ENCODE data around the gene PLEKHN1. TPM values are rescaled to one million over a fixed set of nuclear protein-coding genes. Genes with fewer than 3 reads are reported as not detected.
A peak's percentile ranks its signal among the peaks of the same experiment; 100 is the strongest.
"Not testable (repeated sequence)": the region's sequence is repeated elsewhere in the genome, so short reads cannot be mapped to it uniquely, and the experiment has no call there.

Gene PLEKHN1
- polyA plus RNA-seq, 6 donors from 2014 or later: not detected

GRCh38 chr1:994546-994945, 28.3 kb downstream of the PLEKHN1 start:
- H3K36me3 Mint-ChIP-seq: peaks cover 6 to 13% of the 10 kb centered on the region in 2 donors
- peaks cover 29 to 73% (median 51%) of the 10 kb centered on the region in 3 donors for H3K27me3 Mint-ChIP-seq
- H3K27ac Mint-ChIP-seq; H3K9me3 Mint-ChIP-seq; DNase-seq; ATAC-seq (ENCODE audit: low read depth in 2 of 2): not testable (repeated sequence)
- peak overlapping the region in 1 of 8 donors; percentile 20 for H3K4me3 Mint-ChIP-seq
- peaks cover 6 to 16% (median 11%) of the 10 kb centered on the region in 3 donors for H3K4me1 Mint-ChIP-seq

- DNase-seq (no peak), ATAC-seq (ENCODE audit: low read depth in 2 of 2) (no peak)
- Mint-ChIP-seq H3K36me3 (peaks cover 6 to 13% of the 10 kb centered on the region in 2 donors), H3K27me3 (peaks cover 29 to 66% (median 54%) of the 10 kb centered on the region in 3 donors), H3K27ac (peak overlapping the region in 1 of 6 donors; percentile 61), H3K4me1 (peaks cover 12 to 20% (median 13%) of the 10 kb centered on the region in 3 donors), H3K4me3 (peak overlapping the region in 2 of 8 donors; percentile 15 to 57), H3K9me3 (peaks cover 0 to 7% (median 3%) of the 10 kb centered on the region in 7 donors)
Observed at GRCh38 chr1:995665-996633, 29.7 kb downstream of the PLEKHN1 start.

GRCh38 chr1:996851-997712, 30.8 kb downstream of the PLEKHN1 start:
- ATAC-seq (ENCODE audit: low read depth in 2 of 2): no peak
- Mint-ChIP-seq H3K27ac (peak overlapping the region in 3 of 6 donors; percentile 59 to 88 (median 71)), H3K9me3 (peaks cover 0 to 6% (median 0%) of the 10 kb centered on the region in 7 donors), H3K36me3 (peaks cover 6 to 7% of the 10 kb centered on the region in 2 donors), H3K27me3 (peaks cover 26 to 57% (median 46%) of the 10 kb centered on the region in 3 donors), H3K4me1 (peaks cover 15 to 19% (median 17%) of the 10 kb centered on the region in 3 donors), H3K4me3 (peak overlapping the region in 5 of 8 donors; percentile 26 to 77 (median 51))
- no peak for DNase-seq

- peak overlapping the region in 2 of 6 donors; percentile 59 to 71 for H3K27ac Mint-ChIP-seq
- peaks cover 1 to 3% of the 10 kb centered on the region in 2 donors for H3K36me3 Mint-ChIP-seq
- peaks cover 0 to 2% (median 0%) of the 10 kb centered on the region in 7 donors for H3K9me3 Mint-ChIP-seq
- DNase-seq (no peak), ATAC-seq (ENCODE audit: low read depth in 2 of 2) (no peak)
- H3K4me3 Mint-ChIP-seq: peak overlapping the region in 2 of 8 donors; percentile 25 to 48
- H3K27me3 Mint-ChIP-seq: peaks cover 23 to 51% (median 40%) of the 10 kb centered on the region in 3 donors
- H3K4me1 Mint-ChIP-seq: peaks cover 15 to 20% (median 19%) of the 10 kb centered on the region in 3 donors
Observed at GRCh38 chr1:997713-997992, 31.4 kb downstream of the PLEKHN1 start.

- no peak for DNase-seq
- H3K27me3 Mint-ChIP-seq: peaks cover 24 to 50% (median 35%) of the 10 kb centered on the region in 3 donors
- H3K4me1 Mint-ChIP-seq: peaks cover 15 to 20% (median 19%) of the 10 kb centered on the region in 3 donors
- peak overlapping the region in 6 of 8 donors; percentile 38 to 79 (median 58) for H3K4me3 Mint-ChIP-seq
- H3K36me3 Mint-ChIP-seq: no peaks in the 10 kb centered on the region
- peak overlapping the region in 2 of 6 donors; percentile 71 to 87 for H3K27ac Mint-ChIP-seq
- H3K9me3 Mint-ChIP-seq: no peaks in the 10 kb centered on the region
- no peak for ATAC-seq (ENCODE audit: low read depth in 2 of 2)
Observed at GRCh38 chr1:997993-998744, 31.9 kb downstream of the PLEKHN1 start.

- Mint-ChIP-seq H3K9me3 (no peaks in the 10 kb centered on the region), H3K4me3 (peak overlapping the region in 6 of 8 donors; percentile 43 to 79 (median 51)), H3K27ac (peak overlapping the region in 2 of 6 donors; percentile 71 to 87), H3K4me1 (peaks cover 15 to 20% (median 19%) of the 10 kb centered on the region in 3 donors), H3K36me3 (no peaks in the 10 kb centered on the region), H3K27me3 (peaks cover 27 to 50% (median 35%) of the 10 kb centered on the region in 3 donors)
- DNase-seq (no peak), ATAC-seq (ENCODE audit: low read depth in 2 of 2) (no peak)
Observed at GRCh38 chr1:998745-998994, 32.4 kb downstream of the PLEKHN1 start.

GRCh38 chr1:998995-999724, 32.9 kb downstream of the PLEKHN1 start:
- Mint-ChIP-seq H3K4me1 (peaks cover 15 to 20% (median 19%) of the 10 kb centered on the region in 3 donors), H3K36me3 (no peaks in the 10 kb centered on the region), H3K27me3 (peaks cover 27 to 52% (median 37%) of the 10 kb centered on the region in 3 donors), H3K9me3 (no peaks in the 10 kb centered on the region), H3K4me3 (peak overlapping the region; percentile 30 to 79 (median 64)), H3K27ac (peak overlapping the region in 1 of 6 donors; percentile 71)
- ATAC-seq (ENCODE audit: low read depth in 2 of 2) (peak; percentile 5 to 8), DNase-seq (peak; percentile 39)

- ATAC-seq (ENCODE audit: low read depth in 2 of 2) (peak; percentile 50 to 54), DNase-seq (peak; percentile 66)
- Mint-ChIP-seq H3K36me3 (peaks cover 0 to 5% of the 10 kb centered on the region in 2 donors), H3K4me3 (peak within 1 kb of the TSS; percentile 76 to 90 (median 80)), H3K27me3 (peaks cover 27 to 53% (median 40%) of the 10 kb centered on the region in 3 donors), H3K27ac (peak within 1 kb of the TSS; percentile 94 to 98 (median 96)), H3K9me3 (no peaks in the 10 kb centered on the region), H3K4me1 (peaks cover 16 to 23% (median 23%) of the 10 kb centered on the region in 3 donors)
Observed at GRCh38 chr1:999725-1000356, 33.6 kb downstream of the PLEKHN1 start, which contains the start of gene HES4. HES4 (minus strand) TSS chr1:1000097; CDS start chr1:999973, 124 bp downstream.

- DNase-seq (peak; percentile 70), ATAC-seq (ENCODE audit: low read depth in 2 of 2) (peak; percentile 51 to 58)
- Mint-ChIP-seq H3K27me3 (peaks cover 25 to 53% (median 41%) of the 10 kb centered on the region in 3 donors), H3K4me1 (peaks cover 22 to 28% (median 27%) of the 10 kb centered on the region in 3 donors), H3K36me3 (peaks cover 0 to 10% of the 10 kb centered on the region in 2 donors), H3K27ac (peak overlapping the region; percentile 94 to 98 (median 96)), H3K4me3 (peak overlapping the region; percentile 76 to 90 (median 80)), H3K9me3 (no peaks in the 10 kb centered on the region)
Observed at GRCh38 chr1:1000357-1001056, 34.2 kb downstream of the PLEKHN1 start.

GRCh38 chr1:1001057-1001783, 34.9 kb downstream of the PLEKHN1 start:
- Mint-ChIP-seq H3K4me1 (peaks cover 22 to 23% (median 23%) of the 10 kb centered on the region in 3 donors), H3K4me3 (peak overlapping the region; percentile 76 to 90 (median 80)), H3K27me3 (peaks cover 20 to 54% (median 40%) of the 10 kb centered on the region in 3 donors), H3K27ac (peak overlapping the region; percentile 94 to 98 (median 96)), H3K9me3 (no peaks in the 10 kb centered on the region), H3K36me3 (peaks cover 0 to 10% of the 10 kb centered on the region in 2 donors)
- ATAC-seq (ENCODE audit: low read depth in 2 of 2) (no peak), DNase-seq (no peak)

Measured in naive B cell (primary cell).